HCT116 (cell line): ENCODE data around the gene ADPRHL1.

Experiments used
- JUND ChIP-seq: IDR thresholded peaks from 2 replicates; pipeline ENCODE4 v1.6.1; 2012
- TF ChIP-seq, protein P1 (sequence below), 3 experiments: fragments of 200-600 bp in 1 of 3; sonication (generic) in 1 of 3; IDR thresholded peaks in 2 of 3; conservative IDR thresholded peaks in 1 of 3; 2 replicates each; pipeline ENCODE4 v1.5.1; 2012 to 2017; ENCODE audit warnings: low read depth in 2 of 3, low read length in 2 of 3, antibody characterized with exemption in 1 of 3, borderline replicate concordance in 1 of 3, control low read depth in 1 of 3, mild to moderate bottlenecking in 1 of 3, mixed read lengths in 1 of 3, mixed run types in 1 of 3, moderate library complexity in 1 of 3; ENCODE audit not compliant: insufficient read depth in 1 of 3
- TF ChIP-seq, protein P2 (sequence below): IDR thresholded peaks from 2 replicates; pipeline ENCODE4 v1.6.1; 2012; ENCODE audit warnings: low read depth

DNA sequence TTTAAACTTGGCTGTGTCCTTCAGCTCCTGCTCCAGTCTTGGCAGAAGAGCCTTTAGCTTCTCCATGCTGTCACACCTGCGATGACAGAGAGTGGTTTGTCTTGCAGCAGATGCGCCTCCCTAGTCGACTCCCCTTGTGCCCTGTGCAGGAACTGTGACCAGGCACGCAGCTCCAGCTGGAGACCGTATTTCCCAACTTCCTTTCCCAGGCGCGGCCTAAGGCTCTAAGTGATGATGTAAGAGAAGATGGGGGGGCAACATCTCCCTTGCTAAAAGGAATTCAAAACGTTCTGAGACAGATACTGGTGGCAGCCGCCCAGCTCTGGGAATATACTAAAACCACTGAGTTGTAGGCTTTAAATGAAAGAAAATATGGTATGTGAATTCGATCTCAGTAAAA is 20.9 kb upstream of the ADPRHL1 start:
- TF ChIP-seq, protein P1, sequence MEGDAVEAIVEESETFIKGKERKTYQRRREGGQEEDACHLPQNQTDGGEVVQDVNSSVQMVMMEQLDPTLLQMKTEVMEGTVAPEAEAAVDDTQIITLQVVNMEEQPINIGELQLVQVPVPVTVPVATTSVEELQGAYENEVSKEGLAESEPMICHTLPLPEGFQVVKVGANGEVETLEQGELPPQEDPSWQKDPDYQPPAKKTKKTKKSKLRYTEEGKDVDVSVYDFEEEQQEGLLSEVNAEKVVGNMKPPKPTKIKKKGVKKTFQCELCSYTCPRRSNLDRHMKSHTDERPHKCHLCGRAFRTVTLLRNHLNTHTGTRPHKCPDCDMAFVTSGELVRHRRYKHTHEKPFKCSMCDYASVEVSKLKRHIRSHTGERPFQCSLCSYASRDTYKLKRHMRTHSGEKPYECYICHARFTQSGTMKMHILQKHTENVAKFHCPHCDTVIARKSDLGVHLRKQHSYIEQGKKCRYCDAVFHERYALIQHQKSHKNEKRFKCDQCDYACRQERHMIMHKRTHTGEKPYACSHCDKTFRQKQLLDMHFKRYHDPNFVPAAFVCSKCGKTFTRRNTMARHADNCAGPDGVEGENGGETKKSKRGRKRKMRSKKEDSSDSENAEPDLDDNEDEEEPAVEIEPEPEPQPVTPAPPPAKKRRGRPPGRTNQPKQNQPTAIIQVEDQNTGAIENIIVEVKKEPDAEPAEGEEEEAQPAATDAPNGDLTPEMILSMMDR (IDR thresholded peaks at IDR 0.05 in 2 of 3, conservative IDR thresholded peaks at IDR 0.05 in 1 of 3; ENCODE audit: borderline replicate concordance in 1 of 3, insufficient read depth in 1 of 3, low read depth in 2 of 3, low read length in 2 of 3): no peak
- TF ChIP-seq, protein P2, sequence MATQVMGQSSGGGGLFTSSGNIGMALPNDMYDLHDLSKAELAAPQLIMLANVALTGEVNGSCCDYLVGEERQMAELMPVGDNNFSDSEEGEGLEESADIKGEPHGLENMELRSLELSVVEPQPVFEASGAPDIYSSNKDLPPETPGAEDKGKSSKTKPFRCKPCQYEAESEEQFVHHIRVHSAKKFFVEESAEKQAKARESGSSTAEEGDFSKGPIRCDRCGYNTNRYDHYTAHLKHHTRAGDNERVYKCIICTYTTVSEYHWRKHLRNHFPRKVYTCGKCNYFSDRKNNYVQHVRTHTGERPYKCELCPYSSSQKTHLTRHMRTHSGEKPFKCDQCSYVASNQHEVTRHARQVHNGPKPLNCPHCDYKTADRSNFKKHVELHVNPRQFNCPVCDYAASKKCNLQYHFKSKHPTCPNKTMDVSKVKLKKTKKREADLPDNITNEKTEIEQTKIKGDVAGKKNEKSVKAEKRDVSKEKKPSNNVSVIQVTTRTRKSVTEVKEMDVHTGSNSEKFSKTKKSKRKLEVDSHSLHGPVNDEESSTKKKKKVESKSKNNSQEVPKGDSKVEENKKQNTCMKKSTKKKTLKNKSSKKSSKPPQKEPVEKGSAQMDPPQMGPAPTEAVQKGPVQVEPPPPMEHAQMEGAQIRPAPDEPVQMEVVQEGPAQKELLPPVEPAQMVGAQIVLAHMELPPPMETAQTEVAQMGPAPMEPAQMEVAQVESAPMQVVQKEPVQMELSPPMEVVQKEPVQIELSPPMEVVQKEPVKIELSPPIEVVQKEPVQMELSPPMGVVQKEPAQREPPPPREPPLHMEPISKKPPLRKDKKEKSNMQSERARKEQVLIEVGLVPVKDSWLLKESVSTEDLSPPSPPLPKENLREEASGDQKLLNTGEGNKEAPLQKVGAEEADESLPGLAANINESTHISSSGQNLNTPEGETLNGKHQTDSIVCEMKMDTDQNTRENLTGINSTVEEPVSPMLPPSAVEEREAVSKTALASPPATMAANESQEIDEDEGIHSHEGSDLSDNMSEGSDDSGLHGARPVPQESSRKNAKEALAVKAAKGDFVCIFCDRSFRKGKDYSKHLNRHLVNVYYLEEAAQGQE: no peak
- no peak for TF ChIP-seq JUND
